ENCODE results near the gene GP5.

DNA sequence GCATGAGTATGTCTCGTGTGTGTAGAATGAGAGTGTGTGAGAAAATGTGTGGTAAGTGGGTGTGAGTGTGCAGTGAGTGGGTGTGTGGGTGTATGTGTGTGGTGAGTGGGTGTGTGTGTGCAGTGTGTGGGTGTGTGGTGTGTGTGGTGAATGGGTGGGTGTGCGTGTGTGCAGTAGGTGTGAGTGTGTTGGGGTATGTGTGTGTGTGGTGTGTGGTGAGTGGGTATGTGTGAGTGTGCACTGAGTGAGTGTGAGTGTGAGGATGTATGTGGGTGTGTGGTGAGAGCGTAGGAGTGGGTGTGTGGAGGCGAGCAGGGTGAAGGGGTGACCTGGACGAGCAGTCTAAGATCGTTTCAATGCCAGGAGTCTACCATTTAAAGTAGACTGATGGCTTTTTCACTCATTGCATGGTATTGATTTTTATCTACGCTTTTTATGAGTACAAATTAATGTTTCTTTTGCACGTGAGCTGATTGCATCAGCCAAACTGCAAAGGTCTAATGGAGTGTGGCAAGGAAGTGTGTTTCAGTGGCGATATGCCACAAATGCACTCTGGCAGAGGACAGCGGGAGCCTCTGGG is 46.3 kb downstream of the GP5 start:
- TF ChIP-seq, protein P1, sequence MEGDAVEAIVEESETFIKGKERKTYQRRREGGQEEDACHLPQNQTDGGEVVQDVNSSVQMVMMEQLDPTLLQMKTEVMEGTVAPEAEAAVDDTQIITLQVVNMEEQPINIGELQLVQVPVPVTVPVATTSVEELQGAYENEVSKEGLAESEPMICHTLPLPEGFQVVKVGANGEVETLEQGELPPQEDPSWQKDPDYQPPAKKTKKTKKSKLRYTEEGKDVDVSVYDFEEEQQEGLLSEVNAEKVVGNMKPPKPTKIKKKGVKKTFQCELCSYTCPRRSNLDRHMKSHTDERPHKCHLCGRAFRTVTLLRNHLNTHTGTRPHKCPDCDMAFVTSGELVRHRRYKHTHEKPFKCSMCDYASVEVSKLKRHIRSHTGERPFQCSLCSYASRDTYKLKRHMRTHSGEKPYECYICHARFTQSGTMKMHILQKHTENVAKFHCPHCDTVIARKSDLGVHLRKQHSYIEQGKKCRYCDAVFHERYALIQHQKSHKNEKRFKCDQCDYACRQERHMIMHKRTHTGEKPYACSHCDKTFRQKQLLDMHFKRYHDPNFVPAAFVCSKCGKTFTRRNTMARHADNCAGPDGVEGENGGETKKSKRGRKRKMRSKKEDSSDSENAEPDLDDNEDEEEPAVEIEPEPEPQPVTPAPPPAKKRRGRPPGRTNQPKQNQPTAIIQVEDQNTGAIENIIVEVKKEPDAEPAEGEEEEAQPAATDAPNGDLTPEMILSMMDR (IDR thresholded peaks at IDR 0.05), result no peak
- no peak for TF ChIP-seq EP300 (IDR thresholded peaks at IDR 0.05)
